H1 (cell line): ENCODE measurements around the gene RNASE7. TPM values are rescaled to one million over a fixed set of nuclear protein-coding genes. Genes with fewer than 3 reads are reported as not detected.

Source experiments
- CTCF ChIA-PET: fragments of 300-600 bp; sonication (Branson Sonifier 250); formaldehyde crosslinking; loops from one replicate; lab custom pipeline; 2021; ENCODE audit not compliant: partially characterized antibody; lab: Charles Lee
- POLR2A ChIA-PET: fragments of 300-600 bp; sonication (Branson Sonifier 250); formaldehyde crosslinking; loops from one replicate; lab custom pipeline; 2021; ENCODE audit warnings: inconsistent platforms; ENCODE audit not compliant: partially characterized antibody; lab: Charles Lee
- DNase-seq, 2 experiments: peaks; one replicate each; pipeline versions ENCODE4 v3.0.0 to v3.0.0-alpha.2; 2010 to 2022; ENCODE audit warnings: low spot score in 2 of 2, low read depth in 1 of 2, mixed read lengths in 1 of 2
- FAIRE-seq: peaks from 2 replicates; lab custom pipeline; 2011; peaks lifted over from hg19 to GRCh38; lab: Jason Lieb, UNC
- H2AFZ ChIP-seq: 2 replicates; pipeline ENCODE4 v1.8.1; 2012; ENCODE audit warnings: low read length, inconsistent platforms
- H2AK5ac ChIP-seq: 2 replicates; pipeline ENCODE4 v1.6.1; 2013; ENCODE audit warnings: low read depth, low read length
- H2BK120ac ChIP-seq: replicated peaks from 2 replicates; pipeline ENCODE3; 2013; ENCODE audit warnings: low read depth, low read length, inconsistent platforms
- H2BK12ac ChIP-seq: 2 replicates; pipeline ENCODE4 v1.6.1; 2013; ENCODE audit warnings: low read depth, low read length
- H2BK15ac ChIP-seq: 2 replicates; pipeline ENCODE4 v1.6.1; 2013; ENCODE audit warnings: low read length
- H2BK20ac ChIP-seq: 2 replicates; pipeline ENCODE4 v1.6.1; 2013; ENCODE audit warnings: low read length
- H2BK5ac ChIP-seq: 2 replicates; pipeline ENCODE4 v1.6.1; 2013; ENCODE audit warnings: low read depth, low read length
- H3K14ac ChIP-seq: 2 replicates; pipeline ENCODE4 v1.6.1; 2013; ENCODE audit warnings: inconsistent platforms; ENCODE audit not compliant: insufficient read length
- H3K18ac ChIP-seq: 2 replicates; pipeline ENCODE4 v1.6.1; 2013; ENCODE audit warnings: low read length; ENCODE audit errors: extremely low read depth
- H3K23ac ChIP-seq: 2 replicates; pipeline ENCODE4 v1.6.1; 2013; ENCODE audit warnings: inconsistent platforms; ENCODE audit not compliant: insufficient read length
- H3K23me2 ChIP-seq: 2 replicates; pipeline ENCODE4 v1.6.1; 2013; ENCODE audit warnings: low read depth, low read length
- H3K27ac ChIP-seq: 2 replicates; pipeline ENCODE4 v1.6.1; 2011; ENCODE audit warnings: low read depth, low read length, inconsistent platforms
- H3K27me3 ChIP-seq, 4 experiments: replicated peaks in 1 of 4; 1 replicate in 1 of 4; 2 replicates in 3 of 4; pipeline versions ENCODE4 v1.6.1 to v1.8.1; 2011 to 2013; ENCODE audit warnings: low read length in 3 of 4, mild to moderate bottlenecking in 3 of 4, inconsistent platforms in 2 of 4, mixed read lengths in 2 of 4, moderate library complexity in 1 of 4; ENCODE audit not compliant: control insufficient read depth in 3 of 4, insufficient read depth in 3 of 4; ENCODE audit errors: extremely low read depth in 1 of 4
- H3K36me3 ChIP-seq, 4 experiments: 2 replicates each; pipeline versions ENCODE4 v1.6.1 to v1.8.1; 2011 to 2013; ENCODE audit warnings: mild to moderate bottlenecking in 4 of 4, low read length in 3 of 4, moderate library complexity in 2 of 4, control low read depth in 1 of 4, inconsistent platforms in 1 of 4; ENCODE audit not compliant: insufficient read depth in 4 of 4, control insufficient read depth in 2 of 4
- H3K4ac ChIP-seq: replicated peaks from 2 replicates; pipeline ENCODE3; 2013; ENCODE audit warnings: low read length, low read depth, mixed read lengths, inconsistent platforms; ENCODE audit not compliant: insufficient read length
- H3K4me1 ChIP-seq, 4 experiments: replicated peaks in 1 of 4; 1 replicate in 1 of 4; 2 replicates in 3 of 4; pipeline versions ENCODE4 v1.6.1 to v1.8.1; 2011 to 2013; ENCODE audit warnings: low read length in 3 of 4, inconsistent platforms in 2 of 4, mixed read lengths in 1 of 4; ENCODE audit not compliant: insufficient read depth in 4 of 4, control insufficient read depth in 3 of 4
- H3K4me2 ChIP-seq, 2 experiments: 2 replicates each; pipeline versions ENCODE4 v1.6.1 to v1.8.1; 2011 to 2013; ENCODE audit warnings: low read depth in 2 of 2, low read length in 2 of 2, control low read depth in 1 of 2, inconsistent platforms in 1 of 2, mild to moderate bottlenecking in 1 of 2; ENCODE audit not compliant: insufficient read depth in 1 of 2
- H3K4me3 ChIP-seq, 4 experiments: fragments of 200-600, 300-600 bp in 1 of 4; sonication (generic), shearing (Covaris generic), sonication (Bioruptor Twin) in 1 of 4; 2 replicates each; pipeline versions ENCODE4 v1.5.1 to v1.8.1; 2011 to 2016; ENCODE audit warnings: low read length in 4 of 4, low read depth in 3 of 4, control low read depth in 2 of 4, inconsistent platforms in 2 of 4, mild to moderate bottlenecking in 2 of 4, mixed read lengths in 1 of 4, moderate library complexity in 1 of 4; ENCODE audit not compliant: insufficient read depth in 2 of 4; ENCODE audit errors: extremely low read depth in 1 of 4
- H3K56ac ChIP-seq: replicated peaks from 2 replicates; pipeline ENCODE3; 2013; ENCODE audit warnings: low read depth, mild to moderate bottlenecking, mixed read lengths, low read length, inconsistent platforms; ENCODE audit not compliant: insufficient read length
- H3K79me1 ChIP-seq: 2 replicates; pipeline ENCODE4 v1.6.1; 2013; ENCODE audit warnings: low read depth, low read length, control low read depth
- H3K79me2 ChIP-seq, 2 experiments: 2 replicates each; pipeline versions ENCODE4 v1.6.1 to v1.8.1; 2012 to 2013; ENCODE audit warnings: low read length in 2 of 2, mild to moderate bottlenecking in 2 of 2, inconsistent platforms in 1 of 2; ENCODE audit not compliant: insufficient read depth in 2 of 2, control insufficient read depth in 1 of 2
- H3K9ac ChIP-seq, 4 experiments: replicated peaks in 1 of 4; 1 replicate in 1 of 4; 2 replicates in 3 of 4; pipeline versions ENCODE4 v1.6.1 to v1.8.1; 2011 to 2013; ENCODE audit warnings: low read depth in 3 of 4, low read length in 3 of 4, control low read depth in 2 of 4, mild to moderate bottlenecking in 2 of 4, moderate library complexity in 2 of 4, inconsistent platforms in 1 of 4; ENCODE audit errors: extremely low read depth in 1 of 4
- H3K9me3 ChIP-seq, 2 experiments: 2 replicates each; pipeline versions ENCODE4 v1.6.1 to v1.8.1; 2012 to 2013; ENCODE audit warnings: mild to moderate bottlenecking in 2 of 2, moderate library complexity in 2 of 2, control low read depth in 1 of 2, inconsistent platforms in 1 of 2, low read depth in 1 of 2, low read length in 1 of 2, mixed read lengths in 1 of 2; ENCODE audit not compliant: insufficient read depth in 2 of 2
- H4K20me1 ChIP-seq, 2 experiments: replicated peaks in 1 of 2; 2 replicates each; pipeline versions ENCODE3 to v1.8.1; 2011 to 2013; ENCODE audit warnings: inconsistent platforms in 2 of 2, low read length in 2 of 2, mild to moderate bottlenecking in 1 of 2; ENCODE audit not compliant: insufficient read depth in 2 of 2, control insufficient read depth in 1 of 2
- H4K5ac ChIP-seq: 2 replicates; pipeline ENCODE4 v1.6.1; 2013; ENCODE audit warnings: low read length, low read depth, mixed read lengths, inconsistent platforms; ENCODE audit not compliant: insufficient read length
- H4K8ac ChIP-seq: 2 replicates; pipeline ENCODE4 v1.8.0; 2013; ENCODE audit warnings: mild to moderate bottlenecking, moderate library complexity, low read length, inconsistent platforms; ENCODE audit not compliant: insufficient read depth; ENCODE audit errors: extremely low read depth
- H4K91ac ChIP-seq: replicated peaks from 2 replicates; pipeline ENCODE3; 2013; ENCODE audit warnings: low read length, mixed read lengths, inconsistent platforms; ENCODE audit not compliant: insufficient read length
- NRF1 ChIP-seq: IDR thresholded peaks from 2 replicates; pipeline ENCODE4 v1.6.1; 2011; ENCODE audit warnings: mild to moderate bottlenecking, low read depth, low read length, improper control_type of control experiment
- POLR2AphosphoS5 ChIP-seq: IDR thresholded peaks from 2 replicates; pipeline ENCODE4 v1.6.1; 2011; ENCODE audit warnings: low read depth, low read length
- RBBP5 ChIP-seq: IDR thresholded peaks from 2 replicates; pipeline ENCODE4 v1.7.1; 2012; ENCODE audit warnings: low read depth, mild to moderate bottlenecking, inconsistent platforms, low read length, moderate library complexity, borderline replicate concordance
- WGBS, 2 experiments: shearing (Covaris generic) in 1 of 2; methylation state at CpG; one replicate each; pipeline versions ENCODE4 v1.1.6 to v1.1.7; 2013 to 2015; ENCODE audit warnings: low lambda C conversion rate in 2 of 2, mixed read lengths in 2 of 2, inconsistent platforms in 1 of 2, low coverage in 1 of 2, missing lambda C conversion rate in 1 of 2; ENCODE audit not compliant: insufficient replicate concordance in 2 of 2, insufficient coverage in 1 of 2, insufficient read length in 1 of 2; ENCODE audit errors: extremely low coverage in 1 of 2, missing lambda C conversion rate in 1 of 2; 5-methylcytosine and 5-hydroxymethylcytosine counted together
- polyA plus RNA-seq, 7 experiments: library from polyadenylated mRNA; depleted of rRNA in 3 of 7; stranded (reverse) in 5 of 7; unstranded in 2 of 7; fragments of >200 nt in 5 of 7; fragments of 200-250 nt in 2 of 7; gene quantifications; 1 replicate in 5 of 7; 2 replicates in 1 of 7; 4 replicates in 1 of 7; pipeline versions ENCODE4 v1.2.1 to v1.2.3, GENCODE V29; 2011 to 2013; ENCODE audit warnings: missing spikeins in 2 of 7, mixed read lengths in 2 of 7
- total RNA-seq: library from RNA; stranded (reverse); fragmentation: NEBNext Ultra II Directional; extraction: Animal tissue kit (Norgen Biotek cat#: 25700); gene quantifications from 2 replicates; pipeline ENCODE4 v1.2.1, GENCODE V29; 2021

Gene RNASE7
- total and polyA plus RNA-seq, 2 of the 8 experiments (the other 6 are each of a cell fraction or from before 2014, with no cell fraction given), result not detected

GRCh38 chr14:21061347-21061668 is 19.1 kb downstream of the RNASE7 start:
- Histone ChIP-seq H4K91ac (no peak overlapping the region), H2BK120ac (no peak overlapping the region), H3K36me3 (no peaks in the 10 kb centered on the region), H2BK20ac (no peak overlapping the region), H3K18ac (no peak overlapping the region), H3K4ac (no peak overlapping the region), H2AK5ac (no peak overlapping the region), H3K79me1 (no peaks in the 10 kb centered on the region), H3K4me1 (no peaks in the 10 kb centered on the region; a peak in 1 of 7 replicates), H3K27me3 (no peaks in the 10 kb centered on the region; a peak in 1 of 7 replicates), H3K14ac (no peak overlapping the region), H3K56ac (no peak overlapping the region), H2AFZ (no peak overlapping the region), H3K79me2 (no peaks in the 10 kb centered on the region), H2BK15ac (no peak overlapping the region), H4K8ac (no peak overlapping the region), H2BK12ac (no peak overlapping the region), H4K5ac (no peak overlapping the region), H3K9me3 (no peaks in the 10 kb centered on the region), H4K20me1 (no peaks in the 10 kb centered on the region), H3K27ac (no peak overlapping the region), H3K4me3 (no peak overlapping the region), H3K23ac (no peak overlapping the region), H3K9ac (no peak overlapping the region), H2BK5ac (no peak overlapping the region), H3K4me2 (no peak overlapping the region), H3K23me2 (no peaks in the 10 kb centered on the region)
- no peak for TF ChIP-seq RBBP5
- no peak for TF ChIP-seq POLR2AphosphoS5
- TF ChIP-seq NRF1, result no peak
- no peak for FAIRE-seq
- no peak for DNase-seq
- ChIA-PET CTCF (interaction anchor here (0.7 to 2.6 kb wide), 6 partner anchors 10 to 56 kb away, joined by 3 to 12 read pairs (median 4); no protein-coding TSS in a partner anchor), POLR2A (interaction anchor here (3.7 kb wide), 1 partner anchor 10 kb away, joined by 17 read pairs; no protein-coding TSS in a partner anchor)
- 86% methylated on average over 3 of the region's 3 CpGs; no CpG with 5 or more reads in 1 of the 2 experiments for WGBS, 2 experiments
